Hepatocyte (in vitro differentiated cells): ENCODE data around the gene JUND. TPM values are rescaled to one million over a fixed set of nuclear protein-coding genes. Genes with fewer than 3 reads are reported as not detected.

Experiments used
- DNase-seq: peaks from one replicate; pipeline ENCODE4 v3.0.0-alpha.2; 2016; ENCODE audit warnings: low spot score
- H2AFZ ChIP-seq: fragments of 200-600 bp; sonication (generic); 2 replicates; pipeline ENCODE4 v1.6.0; 2016; ENCODE audit warnings: antibody characterized with exemption, mild to moderate bottlenecking
- H3K27ac ChIP-seq: fragments of 200-600 bp; sonication (generic); 2 replicates; pipeline ENCODE4 v1.5.1; 2016; ENCODE audit warnings: mild to moderate bottlenecking
- H3K27me3 ChIP-seq: fragments of 200-600 bp; sonication (generic); 2 replicates; pipeline ENCODE4 v1.6.1; 2016
- H3K36me3 ChIP-seq: fragments of 200-600 bp; sonication (generic); replicated peaks from 2 replicates; pipeline ENCODE4 v1.5.1; 2016; ENCODE audit warnings: low read depth; ENCODE audit not compliant: insufficient read depth
- H3K4me1 ChIP-seq: fragments of 200-600 bp; sonication (generic); 2 replicates; pipeline ENCODE4 v1.5.1; 2016; ENCODE audit warnings: mild to moderate bottlenecking, moderate library complexity; ENCODE audit not compliant: insufficient read depth
- H3K4me2 ChIP-seq: fragments of 200-600 bp; sonication (generic); 2 replicates; pipeline ENCODE4 v1.6.0; 2016
- H3K4me3 ChIP-seq: fragments of 200-600 bp; sonication (generic); 2 replicates; pipeline ENCODE4 v1.5.1; 2016; ENCODE audit warnings: mild to moderate bottlenecking
- H3K79me2 ChIP-seq: fragments of 200-600 bp; sonication (generic); 2 replicates; pipeline ENCODE4 v1.6.0; 2017; ENCODE audit warnings: mild to moderate bottlenecking
- H3K9me2 ChIP-seq: fragments of 200-600 bp; sonication (generic); replicated peaks from 2 replicates; pipeline ENCODE4 v1.6.0; 2017; ENCODE audit warnings: mild to moderate bottlenecking; ENCODE audit not compliant: insufficient read depth
- H3K9me3 ChIP-seq: fragments of 200-600 bp; sonication (generic); 2 replicates; pipeline ENCODE4 v1.5.1; 2016; ENCODE audit warnings: low read depth, mild to moderate bottlenecking
- H4K20me1 ChIP-seq: fragments of 200-600 bp; sonication (generic); 2 replicates; pipeline ENCODE4 v1.6.0; 2016; ENCODE audit warnings: mild to moderate bottlenecking; ENCODE audit not compliant: insufficient read depth, poor library complexity, severe bottlenecking
- EZH2 ChIP-seq: fragments of 200-600 bp; sonication (generic); IDR thresholded peaks from 2 replicates; pipeline ENCODE4 v1.6.1; 2016; ENCODE audit warnings: antibody characterized with exemption, mild to moderate bottlenecking, borderline replicate concordance
- EZH2phosphoT487 ChIP-seq: fragments of 200-600 bp; sonication (generic); IDR thresholded peaks from one replicate; pipeline ENCODE4 v1.6.1; 2018; ENCODE audit warnings: antibody characterized with exemption, mild to moderate bottlenecking, low read depth, moderate library complexity; ENCODE audit not compliant: unreplicated experiment, severe bottlenecking
- WGBS: methylation state at CpG from one replicate; pipeline ENCODE4 v1.1.6; 2016; ENCODE audit warnings: low lambda C conversion rate; ENCODE audit errors: missing lambda C conversion rate; 5-methylcytosine and 5-hydroxymethylcytosine counted together
- polyA plus RNA-seq: library from polyadenylated mRNA; unstranded; fragments of >200 nt; fragmentation: Nextera tagmentation; extraction: Ambion mirVana; gene quantifications from 2 replicates; pipeline ENCODE4 v1.2.1, GENCODE V29; 2016
- total RNA-seq: library from RNA; depleted of rRNA; stranded (reverse); fragments of >200 nt; gene quantifications from 2 replicates; pipeline ENCODE4 v1.2.3, GENCODE V29; 2014
- TF ChIP-seq, protein P1 (sequence below): fragments of 200-600 bp; sonication (generic); IDR thresholded peaks from 2 replicates; pipeline ENCODE4 v1.5.1; 2016; ENCODE audit warnings: antibody characterized with exemption, mild to moderate bottlenecking; ENCODE audit not compliant: poor library complexity

Gene JUND
- total and polyA plus RNA-seq, 2 experiments from 2014 or later, result 307 to 698 TPM

DNA sequence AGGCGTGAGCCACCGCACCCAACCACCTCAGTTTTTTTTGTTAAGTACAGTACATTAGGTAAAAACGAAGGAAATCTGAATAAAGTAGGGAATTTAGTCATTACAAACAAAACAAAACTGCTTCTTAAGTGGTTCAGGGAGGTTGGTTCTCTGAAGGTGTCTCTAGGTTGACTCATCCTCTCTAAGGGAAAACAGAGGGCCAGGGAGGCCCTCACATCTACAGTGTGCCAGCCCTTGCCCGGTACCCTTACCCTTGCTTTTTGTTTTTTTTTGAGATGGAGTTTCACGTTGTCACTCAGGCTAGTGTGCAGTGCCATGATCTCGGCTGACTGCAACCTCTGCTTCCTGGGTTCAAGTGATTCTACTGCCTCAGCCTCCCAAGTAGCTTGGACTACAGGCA is 17.2 kb upstream of the JUND start:
- H3K9me3 ChIP-seq, result no peaks in the 10 kb centered on the region

DNA sequence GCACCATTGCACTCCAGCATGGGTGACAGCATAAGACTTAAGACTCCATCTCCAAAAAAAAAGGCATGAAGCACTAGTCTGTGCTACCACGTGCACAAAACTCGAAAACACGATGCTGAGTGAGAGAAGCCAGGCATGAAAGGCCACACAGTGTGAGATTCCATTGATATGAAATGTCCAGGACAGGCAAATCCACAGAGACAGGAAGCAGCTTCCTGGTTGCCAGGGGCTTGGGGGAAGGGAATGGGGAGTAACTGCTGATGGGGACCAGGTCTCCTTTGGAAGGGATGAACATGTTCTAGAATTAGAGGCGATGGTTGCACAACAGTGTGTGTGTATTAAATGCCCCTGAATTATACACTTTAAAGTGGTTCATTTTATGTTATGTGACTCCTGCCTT is 15.9 kb upstream of the JUND start:
- Histone ChIP-seq H3K36me3 (no peaks in the 10 kb centered on the region), H3K4me3 (no peak overlapping the region), H3K9me2 (no peaks in the 10 kb centered on the region), H4K20me1 (no peaks in the 10 kb centered on the region), H3K4me2 (no peak overlapping the region), H3K27me3 (no peaks in the 10 kb centered on the region), H3K9me3 (no peaks in the 10 kb centered on the region), H3K79me2 (no peaks in the 10 kb centered on the region), H3K4me1 (peaks cover 7% of the 10 kb centered on the region), H2AFZ (no peak overlapping the region), H3K27ac (no peak overlapping the region)
- WGBS, result 41% methylated on average over 4 of the region's 4 CpGs
- DNase-seq, result no peak
- no peak for TF ChIP-seq EZH2phosphoT487
- TF ChIP-seq, protein P1, sequence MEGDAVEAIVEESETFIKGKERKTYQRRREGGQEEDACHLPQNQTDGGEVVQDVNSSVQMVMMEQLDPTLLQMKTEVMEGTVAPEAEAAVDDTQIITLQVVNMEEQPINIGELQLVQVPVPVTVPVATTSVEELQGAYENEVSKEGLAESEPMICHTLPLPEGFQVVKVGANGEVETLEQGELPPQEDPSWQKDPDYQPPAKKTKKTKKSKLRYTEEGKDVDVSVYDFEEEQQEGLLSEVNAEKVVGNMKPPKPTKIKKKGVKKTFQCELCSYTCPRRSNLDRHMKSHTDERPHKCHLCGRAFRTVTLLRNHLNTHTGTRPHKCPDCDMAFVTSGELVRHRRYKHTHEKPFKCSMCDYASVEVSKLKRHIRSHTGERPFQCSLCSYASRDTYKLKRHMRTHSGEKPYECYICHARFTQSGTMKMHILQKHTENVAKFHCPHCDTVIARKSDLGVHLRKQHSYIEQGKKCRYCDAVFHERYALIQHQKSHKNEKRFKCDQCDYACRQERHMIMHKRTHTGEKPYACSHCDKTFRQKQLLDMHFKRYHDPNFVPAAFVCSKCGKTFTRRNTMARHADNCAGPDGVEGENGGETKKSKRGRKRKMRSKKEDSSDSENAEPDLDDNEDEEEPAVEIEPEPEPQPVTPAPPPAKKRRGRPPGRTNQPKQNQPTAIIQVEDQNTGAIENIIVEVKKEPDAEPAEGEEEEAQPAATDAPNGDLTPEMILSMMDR, result no peak

More for the DNA sequence above, 17.2 kb upstream of the JUND start:
- H4K20me1 ChIP-seq, result no peaks in the 10 kb centered on the region
- WGBS, result 89% methylated on average over 6 of the region's 6 CpGs
- H2AFZ ChIP-seq, result no peak overlapping the region
- no peak overlapping the region for H3K4me2 ChIP-seq
- no peak overlapping the region for H3K4me3 ChIP-seq
- H3K36me3 ChIP-seq, result no peaks in the 10 kb centered on the region
- no peak for DNase-seq
- TF ChIP-seq EZH2 (no peak), EZH2phosphoT487 (no peak)
- TF ChIP-seq, protein P1, result no peak
- no peaks in the 10 kb centered on the region for H3K27me3 ChIP-seq
- H3K4me1 ChIP-seq, result peaks cover 6% of the 10 kb centered on the region
- H3K9me2 ChIP-seq, result no peaks in the 10 kb centered on the region
- no peak overlapping the region for H3K27ac ChIP-seq
- no peaks in the 10 kb centered on the region for H3K79me2 ChIP-seq

DNA sequence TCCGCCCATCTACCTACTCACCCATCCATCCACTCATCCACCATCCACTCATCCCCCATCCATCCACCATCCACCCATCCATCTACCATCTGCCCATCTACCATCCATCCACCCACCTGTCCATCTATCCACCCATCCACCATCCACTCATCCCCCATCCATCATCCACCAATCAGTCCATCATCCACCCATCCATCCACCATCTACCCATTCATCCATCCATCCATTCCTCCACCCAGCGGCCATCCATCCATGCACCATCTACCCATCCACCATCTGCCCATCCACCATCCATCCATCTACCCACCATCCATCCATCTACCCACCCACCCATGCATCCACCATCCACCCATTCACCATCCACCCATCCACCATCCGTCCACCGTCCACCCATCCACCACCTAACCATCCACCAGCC is 13.6 kb upstream of the JUND start:
- DNase-seq, result no peak
- 100% methylated on average over 2 of the region's 4 CpGs for WGBS
- Histone ChIP-seq H3K27ac (no peak overlapping the region), H3K4me3 (no peak overlapping the region), H3K4me2 (no peak overlapping the region), H3K27me3 (no peaks in the 10 kb centered on the region), H3K9me3 (no peaks in the 10 kb centered on the region), H3K79me2 (peaks cover 3% of the 10 kb centered on the region), H2AFZ (no peak overlapping the region), H3K9me2 (no peaks in the 10 kb centered on the region), H4K20me1 (no peaks in the 10 kb centered on the region), H3K4me1 (peaks cover 21% of the 10 kb centered on the region), H3K36me3 (no peaks in the 10 kb centered on the region)
- TF ChIP-seq, protein P1, result no peak
- no peak for TF ChIP-seq EZH2
- TF ChIP-seq EZH2phosphoT487, result no peak

DNA sequence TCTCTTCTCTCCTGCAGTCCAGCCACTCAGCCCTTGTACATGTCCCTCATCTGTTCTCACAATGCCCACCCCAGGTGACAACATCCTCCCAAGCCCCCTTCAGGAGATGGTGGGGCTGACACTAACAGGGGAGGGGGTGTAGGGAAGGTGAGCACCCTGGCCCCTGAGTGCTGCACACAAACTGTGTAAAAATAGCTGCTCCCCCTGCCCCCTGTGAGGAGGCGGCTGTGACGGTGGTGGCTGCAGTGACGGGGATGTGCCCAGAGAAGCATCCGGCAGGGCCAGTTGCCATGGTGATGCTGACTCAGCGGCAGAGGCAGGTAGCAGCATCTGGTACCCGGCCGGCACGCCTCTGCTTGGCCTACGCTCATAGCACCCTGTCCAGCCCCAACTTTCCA is 13.0 kb upstream of the JUND start:
- Histone ChIP-seq H3K36me3 (no peaks in the 10 kb centered on the region), H3K4me2 (no peak overlapping the region), H3K4me3 (no peak overlapping the region), H2AFZ (no peak overlapping the region), H3K79me2 (peaks cover 3% of the 10 kb centered on the region), H3K27me3 (no peaks in the 10 kb centered on the region), H3K9me2 (no peaks in the 10 kb centered on the region), H4K20me1 (no peaks in the 10 kb centered on the region), H3K9me3 (no peaks in the 10 kb centered on the region), H3K4me1 (peaks cover 27% of the 10 kb centered on the region), H3K27ac (no peak overlapping the region)
- 54% methylated on average over 8 of the region's 9 CpGs for WGBS
- TF ChIP-seq, protein P1, result no peak
- TF ChIP-seq EZH2 (no peak), EZH2phosphoT487 (no peak)
- no peak for DNase-seq
